HTERT RPE-1 (cell line): ENCODE results near the gene CCDC136.

ENCODE experiments used
- in situ Hi-C: fragments of 300-500 bp; cut with MboI; formaldehyde crosslinking; loops from 4 replicates; pipeline ENCODE4 v1.14.3; 2020; ENCODE audit warnings: low sequenced_read_pairs

Gene CCDC136

DNA sequence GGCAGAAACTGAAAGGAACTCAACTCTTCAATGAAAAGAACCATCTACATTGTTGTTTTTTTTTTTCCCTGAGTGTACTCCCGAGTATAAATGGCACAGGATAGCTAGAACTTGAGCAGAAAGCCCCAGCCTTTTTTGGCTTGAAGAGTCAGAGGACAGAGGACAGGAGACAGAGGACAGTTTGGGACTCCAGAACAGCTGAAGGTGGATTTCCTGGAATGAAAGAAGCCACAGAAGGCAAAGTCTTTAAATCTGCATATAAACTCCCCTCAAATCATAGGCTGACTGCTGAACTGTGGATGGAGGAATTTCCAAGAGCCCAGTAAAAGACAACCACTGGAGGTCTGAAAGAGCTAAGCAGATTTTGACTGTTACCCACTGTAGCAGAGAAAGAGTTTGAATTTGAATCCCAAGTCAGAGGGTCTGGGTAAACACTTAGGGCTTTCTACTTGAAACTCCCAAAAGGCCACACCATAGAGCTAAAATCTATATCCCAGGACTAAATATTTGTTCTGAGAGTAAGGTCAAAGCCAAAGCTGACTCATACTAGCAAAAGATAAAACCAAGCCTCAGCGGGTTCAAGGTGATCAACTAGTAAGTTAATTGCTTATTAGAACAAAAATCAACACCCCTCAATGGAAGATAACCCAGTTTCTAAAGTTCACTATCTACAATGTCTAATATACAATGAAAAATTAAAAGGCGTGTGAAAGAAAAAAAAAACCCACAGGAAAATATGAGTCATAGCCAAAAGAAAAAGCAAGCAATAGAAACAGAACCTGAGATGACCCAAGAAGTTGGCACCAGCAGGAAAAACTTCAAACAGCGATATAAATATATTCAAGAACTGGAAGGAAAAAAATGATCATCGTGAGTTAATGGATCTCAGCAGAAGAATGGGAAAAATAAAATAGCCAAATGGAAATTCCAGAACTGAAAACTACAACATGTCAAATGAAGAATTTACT, 14.3 kb upstream of the CCDC136 start:
- in situ Hi-C loops, result no loop called here

DNA sequence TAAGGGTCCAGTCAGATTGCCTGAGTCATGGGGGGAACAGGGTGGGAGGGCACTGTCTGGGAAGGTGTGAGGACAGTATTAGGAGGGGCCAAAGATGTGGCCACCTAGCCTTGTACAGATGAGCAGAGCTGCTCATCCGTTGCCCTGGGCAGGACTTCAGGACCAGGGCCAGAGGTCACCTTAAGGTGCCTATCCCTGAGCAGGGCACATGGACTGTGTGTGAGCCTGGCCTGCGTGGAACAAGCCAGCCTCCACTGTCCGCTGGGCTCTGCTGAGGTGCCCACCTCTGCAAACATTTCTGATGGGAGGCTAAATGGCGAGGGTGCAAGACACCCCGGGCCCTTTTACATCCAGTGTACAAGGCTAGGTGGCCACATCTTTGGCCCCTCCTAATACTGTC, 12.8 kb upstream of the CCDC136 start:
- in situ Hi-C loops, result no loop called here

DNA sequence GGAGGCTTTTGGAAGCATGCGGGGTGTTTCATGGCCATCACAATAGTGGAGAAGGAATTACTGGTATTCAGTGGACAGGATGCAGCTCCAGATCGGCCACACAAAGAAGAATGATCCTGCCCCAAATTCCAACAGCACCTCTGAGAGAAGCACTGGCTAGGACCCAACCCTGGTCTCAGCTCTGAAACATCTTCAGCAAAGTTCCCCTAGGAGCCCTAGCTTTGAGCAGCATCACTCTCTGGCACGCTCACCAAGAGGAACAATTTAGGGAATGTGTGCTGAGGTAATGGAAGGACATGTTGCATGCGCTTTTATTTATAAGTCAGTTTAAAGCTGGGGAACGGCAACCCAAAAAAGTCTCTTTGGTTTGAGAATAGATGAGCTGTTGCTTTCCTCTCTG, 10.6 kb upstream of the CCDC136 start:
- in situ Hi-C loops, result no loop called here

DNA sequence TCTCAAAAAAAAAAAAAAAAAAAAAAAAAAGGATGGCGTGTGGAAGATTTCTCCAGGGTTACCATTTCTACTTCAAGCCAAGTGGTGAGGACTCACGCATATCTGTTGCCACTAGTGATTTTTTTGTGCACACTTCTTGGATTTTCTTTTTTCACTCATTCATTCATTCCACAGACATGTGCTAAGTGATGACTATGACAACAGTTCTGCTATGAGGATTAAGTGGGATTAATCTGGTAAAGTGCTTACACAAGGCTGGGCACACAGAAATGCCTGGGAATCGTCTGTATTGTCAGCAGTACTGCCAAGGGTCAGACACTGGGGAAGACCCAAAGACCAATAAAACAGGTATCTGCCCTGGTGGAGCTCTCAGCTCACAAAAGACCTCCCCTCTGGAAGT, 9.9 kb upstream of the CCDC136 start:
- in situ Hi-C loops, result no loop called here

DNA sequence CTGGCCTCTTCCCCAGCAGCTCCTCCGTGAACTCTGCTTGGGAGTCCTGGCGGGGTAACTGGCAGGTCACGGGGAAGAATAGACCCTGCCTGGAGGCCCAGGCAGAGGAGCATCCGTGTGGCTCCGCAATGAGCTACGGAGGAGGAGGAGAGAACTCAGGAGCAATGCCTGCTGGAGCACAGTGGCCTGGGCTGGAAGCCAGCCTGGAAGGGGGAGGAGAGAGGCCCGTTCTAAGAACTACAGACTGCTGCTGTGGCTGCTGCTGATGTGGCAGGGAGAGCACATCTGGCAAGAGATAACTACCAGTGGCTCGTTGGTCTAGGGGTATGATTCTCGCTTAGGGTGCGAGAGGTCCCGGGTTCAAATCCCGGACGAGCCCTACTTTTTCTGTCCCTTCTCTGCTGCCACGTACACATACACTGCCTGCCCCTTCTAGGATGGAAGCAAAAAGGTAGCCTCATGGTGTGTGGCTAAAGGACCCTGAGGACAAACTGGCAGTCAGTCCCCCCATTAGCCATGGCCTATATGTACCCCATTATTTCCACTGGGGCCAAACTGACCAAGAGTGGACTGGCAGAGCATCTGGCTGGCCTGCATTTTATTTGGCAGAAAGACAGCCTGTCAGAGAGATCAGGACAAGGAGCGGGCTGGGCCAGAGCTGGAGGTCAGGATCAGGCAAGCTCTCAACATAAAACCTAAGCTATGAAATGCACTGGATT, 8.5 kb upstream of the CCDC136 start:
- in situ Hi-C loops, result no loop called here

DNA sequence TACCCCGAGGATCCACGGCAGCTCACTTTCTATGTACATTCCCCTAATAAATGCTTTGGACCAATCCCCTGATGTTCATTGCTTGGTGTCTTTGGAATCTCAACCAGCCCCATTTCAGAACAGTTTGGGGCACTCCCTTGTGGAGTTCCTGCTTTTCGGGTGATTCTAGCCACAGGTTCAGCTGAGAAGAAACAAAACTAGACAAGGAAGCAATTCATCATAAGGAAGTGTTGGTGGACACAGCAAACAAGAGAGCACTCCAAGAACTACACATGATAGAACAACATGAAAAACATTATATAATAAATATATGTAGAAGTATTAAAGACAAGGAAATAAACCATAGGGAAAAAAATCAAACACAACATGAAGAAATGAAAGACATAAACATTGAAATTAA, 6.0 kb upstream of the CCDC136 start:
- in situ Hi-C loops, result no loop called here

DNA sequence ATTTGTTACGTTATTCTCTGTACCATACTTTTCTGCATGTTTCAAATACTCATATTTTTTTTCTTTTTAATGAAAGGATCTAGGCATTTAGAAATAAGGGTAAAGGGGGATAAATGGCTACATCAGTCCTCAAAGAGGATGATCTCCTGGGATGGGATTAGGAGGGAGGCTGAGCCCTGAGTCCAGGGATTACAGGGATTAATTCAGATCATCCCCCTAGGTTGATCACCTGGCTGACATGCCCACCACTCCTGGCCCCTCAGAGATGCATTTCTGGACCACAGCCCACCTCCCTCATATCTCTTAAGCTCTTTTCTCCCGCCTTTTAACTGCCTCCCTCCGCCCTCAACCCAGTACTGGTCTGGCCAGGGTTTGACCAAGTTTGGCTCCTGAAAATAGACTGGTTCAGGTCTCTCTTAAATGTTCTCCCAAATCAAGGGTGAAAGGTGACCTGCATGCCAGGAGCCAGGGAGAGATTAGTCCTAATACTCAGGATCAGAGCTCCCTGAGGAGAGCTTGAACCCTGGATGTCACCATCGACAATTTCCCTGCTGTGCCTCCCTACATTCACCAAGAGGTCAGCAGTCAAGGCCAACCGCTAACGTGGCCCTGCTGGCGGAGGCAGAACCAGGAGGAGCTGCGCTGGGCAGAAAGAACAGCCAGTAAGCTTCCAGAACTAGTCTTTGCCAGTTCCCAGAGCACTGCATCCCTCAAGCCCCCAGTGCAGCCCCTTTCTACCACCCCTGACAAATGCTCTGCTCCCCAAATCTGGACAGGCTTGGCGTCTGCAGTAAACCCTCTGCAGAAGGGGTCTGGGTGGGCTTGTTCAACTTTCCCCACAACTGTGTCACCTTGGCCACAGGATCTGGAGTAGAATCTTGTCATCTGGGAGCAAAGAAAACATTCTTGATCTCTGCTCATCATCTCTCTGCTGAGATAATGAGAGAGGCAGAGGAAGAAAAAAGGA, 3.0 kb upstream of the CCDC136 start:
- in situ Hi-C loops, result no loop called here

DNA sequence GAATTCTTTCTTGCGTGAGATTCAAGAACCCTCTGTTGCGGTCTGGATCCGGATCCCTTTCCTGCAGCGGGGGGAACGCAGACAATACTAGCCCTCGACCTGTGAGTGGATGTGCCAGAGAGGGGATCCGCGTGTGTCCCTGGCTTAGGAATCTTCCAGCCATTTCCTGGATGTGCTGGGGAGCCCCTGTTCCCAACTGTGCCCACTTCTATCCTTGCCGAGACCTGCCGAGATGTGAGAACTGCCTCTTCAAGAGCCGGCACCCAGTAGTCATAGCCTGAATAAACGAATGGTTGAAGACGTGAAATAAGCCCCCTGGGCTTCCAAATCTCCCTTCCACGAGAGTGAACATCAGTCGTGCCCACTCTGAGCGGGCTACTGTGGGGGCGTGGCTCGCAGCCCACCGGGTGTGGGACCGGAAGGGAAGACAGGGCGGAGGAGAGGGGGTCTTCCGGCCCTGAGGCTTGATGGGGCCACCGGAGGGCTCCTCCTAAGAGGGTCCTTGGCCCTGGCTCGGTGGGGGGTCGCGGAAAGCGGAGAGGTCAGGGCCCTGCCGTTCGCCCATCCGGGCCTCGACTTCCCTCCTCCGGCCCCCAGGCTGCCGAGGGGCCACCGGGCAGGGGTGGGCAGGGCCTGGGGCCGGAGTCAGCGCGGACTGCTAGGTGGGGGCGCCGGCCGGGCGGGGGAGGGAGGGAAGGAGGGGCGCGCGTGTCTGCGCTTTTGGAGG, 1.3 kb upstream of the CCDC136 start:
- in situ Hi-C loops, result no loop called here

DNA sequence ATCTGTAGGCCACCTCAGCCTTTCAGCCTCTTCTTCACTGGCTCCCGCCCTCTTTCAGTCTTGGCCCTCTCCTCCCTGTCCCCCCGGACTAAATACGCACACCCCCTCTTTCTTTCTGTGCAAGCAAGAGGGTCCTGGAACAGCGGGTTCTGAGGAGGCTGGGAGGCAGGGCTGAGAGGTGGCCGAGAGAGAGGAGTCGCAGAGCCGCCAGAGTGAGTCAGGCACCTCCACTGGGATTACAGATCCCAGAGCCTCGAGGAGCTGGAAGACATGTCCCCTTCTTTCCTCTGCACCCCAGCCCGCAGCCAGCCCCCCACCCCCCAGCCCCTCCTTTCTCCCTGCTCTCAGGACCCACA, 182 bp downstream of the CCDC136 start:
- in situ Hi-C loops, result no loop called here

DNA sequence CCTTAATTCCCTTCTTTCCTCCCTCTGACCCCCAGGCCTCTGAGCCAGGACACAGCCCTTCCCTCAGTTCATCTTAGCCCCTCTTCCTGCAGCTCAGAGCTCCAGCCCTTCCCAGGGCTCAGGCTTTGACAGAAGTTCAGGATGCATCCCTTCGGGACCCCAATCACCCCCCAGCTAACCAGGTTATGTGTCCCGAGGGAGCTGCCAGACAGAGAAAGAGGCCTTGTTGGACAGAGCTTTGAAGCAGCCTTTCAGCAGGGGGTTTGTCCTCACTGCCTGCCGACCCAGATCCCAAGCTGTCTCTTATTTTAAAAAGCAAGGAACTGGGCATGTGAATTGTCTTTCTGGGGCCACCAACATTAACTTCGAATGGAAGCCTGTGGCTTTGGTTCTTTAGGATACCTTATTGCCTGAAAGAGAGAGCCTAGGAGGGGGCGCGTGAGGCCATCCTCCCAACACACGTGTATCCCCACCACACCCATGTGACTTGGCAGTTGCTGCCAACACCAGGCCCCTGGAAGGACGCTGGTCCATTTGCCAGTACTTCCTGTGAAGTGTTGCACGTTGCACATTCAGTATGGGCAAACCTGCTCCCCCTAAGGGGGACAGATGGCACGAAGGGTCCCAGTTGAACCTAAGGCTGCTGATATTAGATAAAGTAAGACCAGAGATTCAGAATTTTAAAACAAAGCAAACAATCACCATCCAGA, 858 bp downstream of the CCDC136 start:
- in situ Hi-C loops, result no loop called here

DNA sequence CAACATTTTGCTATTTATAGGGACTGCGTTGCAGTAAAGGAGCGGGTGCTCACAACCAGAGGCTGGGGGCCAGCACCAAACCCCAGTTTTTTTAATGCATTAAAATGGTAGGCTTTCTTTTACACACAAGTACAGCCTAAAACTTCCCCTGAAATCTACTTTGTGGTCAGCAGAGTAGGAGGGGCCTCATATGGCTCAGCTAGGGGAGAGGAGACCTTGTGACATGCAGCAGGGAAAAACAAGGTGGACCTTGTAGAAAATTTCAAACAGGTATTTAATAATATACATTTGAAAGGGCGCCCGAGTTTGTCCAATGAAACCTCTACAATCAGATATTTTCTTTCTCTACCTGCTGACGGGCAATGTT, 1.4 kb downstream of the CCDC136 start:
- in situ Hi-C loops, result no loop called here

DNA sequence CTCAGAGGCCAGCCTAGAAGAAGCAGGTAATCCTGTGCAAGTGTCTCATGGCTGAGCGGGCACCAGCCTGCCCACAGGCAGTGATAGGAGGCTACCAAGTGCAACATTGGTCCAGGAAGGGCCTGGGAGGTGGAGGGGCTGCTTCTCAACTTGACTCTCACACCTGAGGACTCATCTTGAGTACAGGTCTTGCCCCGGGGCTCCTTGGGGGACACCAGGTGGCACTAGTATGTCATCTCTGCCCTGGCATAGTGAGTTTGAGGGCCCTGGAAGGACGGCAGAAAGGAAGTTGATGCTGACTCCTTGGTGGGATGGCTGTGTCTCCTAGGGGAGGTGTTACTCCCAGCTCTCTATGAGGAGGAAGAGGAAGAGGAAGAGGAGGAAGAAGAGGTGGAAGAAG, 2.3 kb downstream of the CCDC136 start:
- in situ Hi-C loops, result no loop called here

DNA sequence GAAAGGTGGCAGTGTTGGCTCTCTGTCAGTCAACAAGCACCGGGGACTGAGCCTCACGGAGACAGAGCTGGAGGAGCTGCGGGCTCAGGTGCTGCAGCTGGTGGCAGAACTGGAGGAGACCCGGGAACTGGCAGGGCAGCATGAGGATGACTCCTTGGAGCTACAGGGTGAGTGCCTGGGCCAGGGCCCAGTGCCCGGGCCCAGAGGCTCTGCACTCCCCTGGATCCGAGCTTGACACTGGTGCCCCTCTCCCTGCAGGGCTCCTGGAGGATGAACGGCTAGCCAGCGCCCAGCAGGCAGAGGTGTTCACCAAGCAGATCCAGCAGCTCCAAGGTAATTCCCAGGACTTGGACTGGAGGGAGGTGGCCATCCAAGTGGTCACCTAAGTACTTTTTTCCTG, 2.7 kb downstream of the CCDC136 start:
- in situ Hi-C loops, result no loop called here

DNA sequence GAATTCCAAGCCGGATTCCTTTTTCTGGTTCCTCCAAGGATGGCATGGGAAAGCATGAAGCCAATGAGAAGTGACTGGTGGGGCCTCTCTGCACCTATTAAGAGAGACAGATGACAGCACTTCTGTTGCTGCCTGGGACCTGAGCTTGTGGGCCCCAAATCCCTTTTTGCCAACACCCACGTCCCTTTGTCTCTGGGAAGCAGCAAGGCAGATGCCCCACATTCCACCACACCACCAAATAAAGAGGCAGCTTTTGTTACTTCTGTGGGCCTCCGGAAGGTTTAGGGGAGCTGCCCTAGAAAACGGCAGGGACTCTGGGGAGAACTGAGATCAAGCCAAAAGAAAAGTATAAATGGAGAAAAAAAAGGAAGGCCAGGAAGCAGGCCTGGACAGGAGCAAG, 3.4 kb downstream of the CCDC136 start:
- in situ Hi-C loops, result no loop called here

DNA sequence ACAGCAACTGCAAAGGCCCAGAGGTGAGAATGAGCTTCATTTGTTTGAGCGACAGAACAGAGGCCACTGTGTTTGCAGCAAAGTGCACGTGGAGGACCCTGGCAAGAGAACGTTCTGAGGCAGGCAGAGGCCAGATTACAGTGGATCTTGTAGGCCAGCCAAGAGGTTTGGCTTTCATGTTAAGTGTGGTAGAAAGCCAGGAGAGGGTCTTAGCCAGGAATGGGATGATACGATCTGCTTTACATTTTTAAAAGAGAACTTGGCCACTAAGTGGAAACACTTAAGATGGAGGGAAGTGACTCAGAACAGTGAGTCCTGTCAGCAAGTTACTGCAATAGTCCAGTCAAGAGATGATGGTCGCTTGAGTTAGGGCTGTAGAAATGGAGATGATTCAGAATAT, 4.6 kb downstream of the CCDC136 start:
- in situ Hi-C loops, result no loop called here

DNA sequence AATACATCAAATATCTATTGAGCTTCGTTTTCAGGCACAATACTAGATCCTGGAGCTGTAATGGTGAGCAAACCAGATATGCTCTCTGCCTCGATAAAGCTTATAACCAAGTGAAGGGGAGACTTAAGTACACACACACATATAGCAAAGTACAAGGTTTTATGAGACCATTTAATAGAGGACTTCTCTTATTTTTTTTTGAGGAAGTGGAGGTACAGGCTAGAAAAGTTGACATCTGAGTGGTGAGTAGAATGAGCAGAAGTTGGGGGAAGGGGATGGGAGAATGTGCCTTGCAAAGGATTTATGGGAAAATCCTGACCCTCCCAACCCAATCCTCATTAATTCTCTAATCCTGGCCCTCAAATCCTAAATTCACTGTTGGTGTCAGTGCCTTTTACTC, 7.7 kb downstream of the CCDC136 start:
- in situ Hi-C loops, result no loop called here

DNA sequence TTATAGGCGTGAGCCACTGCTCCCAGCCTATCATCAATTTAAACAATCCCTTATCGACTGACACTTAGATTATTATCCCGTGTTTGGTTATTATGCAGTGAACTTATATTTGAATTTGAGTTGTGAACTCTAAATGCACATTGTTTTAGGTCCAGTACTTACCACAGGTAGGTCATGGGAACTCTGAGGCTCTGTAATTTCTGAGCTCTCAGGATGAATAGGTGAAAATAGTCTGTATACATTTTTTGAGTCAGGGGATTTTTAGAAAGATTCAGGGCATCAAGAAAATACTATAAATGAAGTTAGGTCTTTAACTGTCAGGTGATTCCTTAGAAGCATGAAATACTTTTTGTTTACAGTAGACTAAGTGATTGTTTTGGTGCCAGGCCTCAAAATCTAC, 8.8 kb downstream of the CCDC136 start:
- in situ Hi-C loops, result no loop called here

DNA sequence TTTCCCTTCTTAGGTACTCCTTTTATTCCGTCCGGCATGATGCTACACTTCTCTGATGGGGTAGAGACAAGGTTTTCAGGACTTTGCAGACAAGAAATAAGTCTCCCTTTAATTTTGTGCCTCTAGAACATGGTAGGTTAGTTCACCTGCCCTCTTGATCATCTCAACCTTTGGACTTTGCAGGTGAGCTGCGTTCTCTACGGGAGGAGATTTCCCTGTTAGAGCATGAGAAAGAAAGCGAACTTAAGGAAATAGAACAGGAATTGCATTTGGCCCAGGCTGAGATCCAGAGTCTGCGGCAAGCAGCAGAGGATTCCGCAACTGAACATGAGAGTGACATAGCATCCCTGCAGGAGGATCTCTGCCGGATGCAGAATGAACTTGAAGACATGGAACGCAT, 9.2 kb downstream of the CCDC136 start:
- in situ Hi-C loops, result no loop called here

DNA sequence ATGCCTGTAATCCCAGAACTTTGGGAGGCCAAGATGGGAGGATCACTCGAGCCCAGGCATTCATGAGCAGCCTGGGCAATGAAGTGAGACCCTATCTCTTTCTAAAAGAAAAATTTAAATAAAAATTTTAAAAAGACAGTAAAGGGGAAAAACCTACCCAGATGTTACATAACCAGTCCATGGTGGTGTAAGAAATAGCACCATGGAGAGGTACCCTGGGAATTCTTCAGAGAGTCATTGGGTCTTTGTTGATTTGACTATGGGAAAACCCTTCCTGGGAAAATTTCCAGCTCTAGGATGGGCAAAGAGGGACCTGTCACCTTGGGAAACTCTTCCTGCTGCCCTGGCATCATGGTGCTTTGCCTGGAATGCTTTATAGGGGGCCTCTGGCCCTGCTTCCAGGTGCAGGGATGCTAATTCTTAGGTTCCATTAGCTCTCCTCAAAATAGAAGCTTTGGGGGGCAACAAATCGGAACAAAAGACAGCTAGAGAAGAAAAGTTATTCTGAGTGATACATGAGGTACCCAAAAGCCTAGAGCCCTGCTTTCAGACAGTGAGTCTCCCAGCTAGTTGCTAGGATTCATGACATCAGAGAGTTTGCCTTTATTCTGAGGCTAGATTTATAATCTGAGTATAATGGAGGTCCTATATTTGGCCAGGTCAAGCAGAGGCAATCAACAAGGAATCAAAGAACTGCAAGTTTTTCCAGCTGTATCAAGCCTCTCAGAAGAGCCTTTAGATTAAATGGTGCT, 10.1 kb downstream of the CCDC136 start:
- in situ Hi-C loops, result no loop called here
